ENCODE measurements around the gene DENND4C.
"Not testable (repeated sequence)": the region's sequence is repeated elsewhere in the genome, so short reads cannot be mapped to it uniquely, and the experiment has no call there.

DENND4C gene

DNA sequence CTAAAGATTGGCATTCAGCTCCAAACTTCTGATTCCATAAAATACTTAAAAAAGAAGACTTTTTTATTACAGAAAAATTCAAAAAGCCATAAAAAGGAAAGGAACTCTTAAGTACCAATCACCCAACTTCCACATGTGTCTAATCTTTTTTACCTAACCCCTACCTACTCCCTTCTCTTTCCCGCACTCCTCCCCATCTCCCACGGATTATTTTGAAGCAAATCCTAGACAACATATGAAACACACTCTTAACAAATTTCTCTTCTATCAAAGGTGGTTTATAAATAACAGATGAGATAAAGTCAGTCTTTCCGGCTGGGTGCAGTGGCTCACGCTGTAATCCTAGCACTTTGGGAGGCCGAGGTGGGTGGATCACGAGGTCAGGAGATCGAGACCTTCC lies 5.9 kb upstream of the DENND4C start:
- no peak for DNase-seq (ENCODE audit: low spot score)

DNA sequence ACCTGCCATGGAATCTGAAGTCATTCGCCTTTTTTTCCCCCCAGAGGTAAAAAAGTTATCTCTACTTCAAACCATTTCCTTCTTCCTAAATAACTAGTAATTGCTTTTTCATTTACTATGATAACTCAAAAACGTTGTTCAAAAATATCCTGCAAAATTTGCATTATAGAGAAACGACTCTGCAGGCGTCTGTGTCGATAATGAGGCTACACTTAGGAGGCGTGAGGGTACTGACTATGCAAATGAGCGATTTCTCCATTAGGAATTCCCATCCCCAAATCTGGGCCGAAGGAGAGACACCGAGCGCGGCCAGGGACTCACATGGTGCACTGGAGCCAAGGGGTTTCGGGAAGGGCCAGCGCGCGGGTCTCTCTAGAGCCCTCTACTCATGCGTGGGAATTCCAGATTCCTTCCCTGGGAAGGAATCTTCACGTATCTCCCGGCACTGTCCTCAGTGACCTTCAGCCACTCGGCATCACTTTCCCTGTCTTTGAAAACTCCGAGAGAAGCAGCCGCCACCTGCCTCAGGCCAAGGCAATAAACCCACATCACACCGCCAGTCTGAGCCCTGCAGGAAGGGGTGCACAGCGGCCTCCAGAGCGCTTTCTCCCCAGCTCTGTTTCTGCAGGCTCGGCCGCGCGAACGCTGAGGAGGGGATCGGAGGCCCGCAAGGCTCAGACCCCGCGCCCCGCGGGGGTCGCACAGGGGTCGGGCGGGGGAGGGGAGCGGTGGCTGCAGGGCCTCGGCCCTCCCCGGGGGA lies 718 bp upstream of the DENND4C start:
- no peak for DNase-seq (ENCODE audit: low spot score)

GRCh38 chr9:19231126-19231903 lies 822 bp downstream of the DENND4C start:
- DNase-seq (ENCODE audit: low spot score) = peak; percentile 26

- no peak for DNase-seq (ENCODE audit: low spot score)
Measured at GRCh38 chr9:19231904-19232822, 1.7 kb downstream of the DENND4C start.

DNA sequence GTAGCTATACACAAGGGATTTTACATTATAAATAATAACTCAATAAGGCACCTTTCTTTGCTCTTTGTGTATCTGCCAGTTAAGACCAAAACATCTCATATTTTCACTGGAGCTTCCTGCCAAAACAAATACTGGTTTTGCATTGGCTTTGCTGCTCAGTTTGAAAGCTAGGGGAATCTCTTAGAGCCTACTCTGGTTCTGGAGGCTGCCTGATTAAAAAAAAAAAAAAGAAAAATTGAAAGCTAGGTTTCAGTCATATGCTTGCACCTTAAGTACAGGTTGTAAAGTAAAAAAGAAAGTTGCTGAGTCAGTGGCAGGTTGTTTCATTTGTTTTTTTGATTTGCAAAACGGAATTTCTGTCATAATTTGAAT lies 2.3 kb downstream of the DENND4C start:
- no peak for DNase-seq (ENCODE audit: low spot score)

- no peak for DNase-seq (ENCODE audit: low spot score)
Measured at GRCh38 chr9:19233344-19233743, 2.9 kb downstream of the DENND4C start.

DNA sequence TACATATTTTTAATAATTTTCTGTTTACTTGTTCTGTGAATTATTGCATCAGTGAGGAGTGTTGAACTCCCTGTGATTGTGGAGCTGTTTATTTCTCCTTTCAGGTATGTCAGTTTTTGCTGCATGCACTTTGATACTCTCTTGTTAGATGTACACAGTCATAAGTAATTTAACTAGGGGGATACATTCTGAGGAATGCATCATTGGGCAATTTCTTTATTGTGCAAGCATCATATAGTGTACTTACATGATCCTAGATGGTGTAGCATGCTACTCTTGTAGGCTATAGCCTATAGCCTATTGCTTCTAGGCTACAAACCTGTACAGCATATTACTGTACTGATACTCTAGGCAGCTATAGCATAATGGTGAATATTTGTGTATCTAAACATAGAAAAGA lies 9.5 kb downstream of the DENND4C start:
- DNase-seq (ENCODE audit: low spot score) = no peak

GRCh38 chr9:19241728-19242127 lies 11.2 kb downstream of the DENND4C start:
- DNase-seq (ENCODE audit: low spot score) = no peak

- no peak for DNase-seq (ENCODE audit: low spot score)
Measured at GRCh38 chr9:19243366-19244033, 13.0 kb downstream of the DENND4C start.

DNA sequence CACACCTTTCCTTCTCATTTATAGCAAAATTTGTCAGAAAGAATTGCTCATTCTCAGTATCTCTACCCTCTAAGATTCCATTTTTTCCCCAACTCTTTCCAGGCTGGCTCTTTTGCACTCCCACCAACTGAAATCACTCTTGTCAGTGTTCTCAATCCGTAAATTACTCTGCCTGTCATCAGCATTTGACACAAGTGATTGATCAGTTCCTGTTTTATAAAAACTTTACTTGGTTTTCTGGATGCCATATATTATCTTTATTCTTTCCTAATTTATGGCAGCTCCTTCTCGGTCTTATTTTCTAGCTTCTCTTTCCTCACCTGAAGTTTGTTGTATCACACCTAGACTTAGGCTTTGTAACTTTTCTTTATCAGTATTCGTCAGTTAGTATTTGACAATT lies 16.4 kb downstream of the DENND4C start:
- no peak for DNase-seq (ENCODE audit: low spot score)

GRCh38 chr9:19247420-19247819 lies 16.9 kb downstream of the DENND4C start:
- no peak for DNase-seq (ENCODE audit: low spot score)

DNA sequence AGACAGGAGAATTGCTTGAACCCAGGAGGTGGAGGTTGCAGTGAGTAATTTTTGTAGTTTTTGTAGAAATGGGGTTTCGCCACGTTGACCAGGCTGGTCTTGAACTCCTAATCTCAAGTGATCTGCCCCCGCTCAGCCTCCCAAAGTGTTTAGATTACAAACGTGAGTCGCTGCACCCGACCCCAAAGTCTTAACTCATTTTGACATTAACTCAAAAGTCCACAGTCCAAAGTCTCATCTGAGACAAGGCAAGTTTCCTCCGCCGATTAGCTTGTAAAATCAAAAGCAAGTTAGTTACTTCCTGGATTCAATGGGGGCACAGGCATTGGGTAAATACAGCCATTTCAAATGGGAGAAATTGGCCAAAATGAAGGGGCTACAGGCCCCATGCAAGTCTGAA lies 19.9 kb downstream of the DENND4C start:
- not testable (repeated sequence) for DNase-seq (ENCODE audit: low spot score)

- not testable (repeated sequence) for DNase-seq (ENCODE audit: low spot score)
Measured at GRCh38 chr9:19251203-19251602, 20.7 kb downstream of the DENND4C start.

- not testable (repeated sequence) for DNase-seq (ENCODE audit: low spot score)
Measured at GRCh38 chr9:19251622-19252021, 21.1 kb downstream of the DENND4C start.

DNA sequence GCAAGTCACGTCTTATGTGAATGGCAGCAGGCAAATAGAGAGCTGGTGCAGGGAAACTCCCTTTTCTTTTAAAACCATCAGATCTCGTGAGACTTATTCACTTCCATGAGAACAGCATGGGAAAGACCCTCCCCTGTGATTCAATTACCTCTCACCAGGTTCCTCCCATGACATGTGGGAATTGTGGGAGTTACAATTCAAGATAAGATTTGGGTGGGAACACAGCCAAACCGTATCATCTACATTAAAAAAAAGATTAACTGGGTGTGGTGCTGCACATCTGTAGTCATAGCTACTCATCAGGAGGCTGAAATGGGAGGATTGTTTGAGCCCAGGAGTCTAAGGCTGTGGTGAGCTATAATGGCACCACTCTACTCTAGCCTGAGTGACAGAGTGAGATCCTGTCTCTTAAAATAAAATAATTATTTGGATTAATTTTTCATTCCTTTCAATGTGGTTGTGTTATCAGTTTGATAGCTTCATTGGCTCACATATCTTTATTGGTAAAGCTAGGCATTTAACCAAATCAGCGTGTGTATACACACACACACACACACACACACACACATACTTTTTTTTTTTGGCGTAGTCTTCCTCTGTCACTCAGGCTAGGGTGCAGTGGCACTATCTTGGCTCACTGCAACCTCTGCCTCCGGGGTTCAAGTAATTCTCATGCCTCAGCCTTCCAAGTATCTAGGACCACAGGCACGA lies 21.8 kb downstream of the DENND4C start:
- no peak for DNase-seq (ENCODE audit: low spot score)

GRCh38 chr9:19252885-19253219 lies 22.4 kb downstream of the DENND4C start:
- no peak for DNase-seq (ENCODE audit: low spot score)

DNA sequence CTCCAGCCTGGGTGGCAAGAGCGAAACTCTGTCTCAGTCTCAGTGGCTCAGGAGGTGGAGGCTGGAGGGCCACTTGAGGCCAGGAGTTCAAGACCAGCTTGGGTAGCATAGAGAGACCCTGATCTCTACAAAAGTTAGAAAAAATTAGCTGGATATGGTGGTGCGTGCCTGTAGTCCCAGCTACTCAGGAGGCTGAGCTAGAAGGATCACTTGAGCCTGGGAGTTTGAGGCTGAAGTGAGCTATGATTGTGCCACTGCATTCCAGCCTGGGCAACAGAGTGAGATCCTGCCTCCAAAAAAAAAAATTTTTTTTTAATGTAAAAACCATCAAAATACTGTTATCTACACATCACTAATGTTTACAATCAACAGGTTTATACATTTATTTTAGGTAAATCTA lies 24.6 kb downstream of the DENND4C start:
- DNase-seq (ENCODE audit: low spot score) = no peak

- no peak for DNase-seq (ENCODE audit: low spot score)
Measured at GRCh38 chr9:19255821-19256220, 25.3 kb downstream of the DENND4C start.

GRCh38 chr9:19259665-19260255 lies 29.3 kb downstream of the DENND4C start:
- DNase-seq (ENCODE audit: low spot score) = not testable (repeated sequence)

- DNase-seq (ENCODE audit: low spot score) = not testable (repeated sequence)
Measured at GRCh38 chr9:19265602-19266001, 35.1 kb downstream of the DENND4C start.
